ENCODE results near the gene ERVMER34-1. TPM values are rescaled to one million over a fixed set of nuclear protein-coding genes. Genes with fewer than 3 reads are reported as not detected.
A peak's percentile ranks its signal among the peaks of the same experiment; 100 is the strongest.

The ERVMER34-1 gene
- total and polyA plus RNA-seq, 2 donors from 2014 or later = 1.8 to 4.2 TPM

- H3K27me3 ChIP-seq (ENCODE audit: control insufficient read depth, insufficient read depth, low read length) = no peaks in the 10 kb centered on the region
- FAIRE-seq = no peak
- H3K27ac ChIP-seq (ENCODE audit: low read depth in 2 of 2, low read length in 2 of 2) = no peak overlapping the region
- peaks cover 0 to 20% (median 3%) of the 10 kb centered on the region in 3 donors for H3K36me3 ChIP-seq (ENCODE audit: control insufficient read depth in 2 of 3, insufficient read depth in 3 of 3, low read length in 3 of 3)
- H3K4me3 ChIP-seq (ENCODE audit: low read length in 3 of 3) = no peak overlapping the region
- H3K9me3 ChIP-seq (ENCODE audit: control insufficient read depth in 2 of 3, insufficient read depth in 1 of 3, low read length in 3 of 3) = no peaks in the 10 kb centered on the region
- H3K4me1 ChIP-seq (ENCODE audit: control insufficient read depth in 2 of 3, insufficient read depth in 2 of 3, low read depth in 1 of 3, low read length in 3 of 3) = peaks cover 0 to 18% (median 13%) of the 10 kb centered on the region in 3 donors
- intact Hi-C loops (cut with DNase I) = no loop called here
- TF ChIP-seq CTCF (IDR thresholded peaks at IDR 0.05; ENCODE audit: borderline replicate concordance, extremely low read depth, insufficient read depth) = no peak
- no peak overlapping the region for H3K9ac ChIP-seq (ENCODE audit: low read length in 3 of 3)
- no peak for DNase-seq
Measured at GRCh38 chr4:52715914-52716313, 35.3 kb downstream of the ERVMER34-1 start.

- FAIRE-seq (no peak), DNase-seq (no peak)
- TF ChIP-seq CTCF (IDR thresholded peaks at IDR 0.05; ENCODE audit: borderline replicate concordance, extremely low read depth, insufficient read depth) = no peak
- H3K4me3 ChIP-seq (ENCODE audit: low read length in 3 of 3) = no peak overlapping the region
- H3K27me3 ChIP-seq (ENCODE audit: control insufficient read depth, insufficient read depth, low read length) = no peaks in the 10 kb centered on the region
- H3K4me1 ChIP-seq (ENCODE audit: control insufficient read depth in 2 of 3, insufficient read depth in 2 of 3, low read depth in 1 of 3, low read length in 3 of 3) = peaks cover 0 to 18% (median 13%) of the 10 kb centered on the region in 3 donors
- no peaks in the 10 kb centered on the region for H3K9me3 ChIP-seq (ENCODE audit: control insufficient read depth in 2 of 3, insufficient read depth in 1 of 3, low read length in 3 of 3)
- peaks cover 0 to 20% (median 3%) of the 10 kb centered on the region in 3 donors for H3K36me3 ChIP-seq (ENCODE audit: control insufficient read depth in 2 of 3, insufficient read depth in 3 of 3, low read length in 3 of 3)
- intact Hi-C loops (cut with DNase I) = no loop called here
- H3K9ac ChIP-seq (ENCODE audit: low read length in 3 of 3) = no peak overlapping the region
- H3K27ac ChIP-seq (ENCODE audit: low read depth in 2 of 2, low read length in 2 of 2) = no peak overlapping the region
Measured at GRCh38 chr4:52715255-52715897, 35.8 kb downstream of the ERVMER34-1 start.

DNA sequence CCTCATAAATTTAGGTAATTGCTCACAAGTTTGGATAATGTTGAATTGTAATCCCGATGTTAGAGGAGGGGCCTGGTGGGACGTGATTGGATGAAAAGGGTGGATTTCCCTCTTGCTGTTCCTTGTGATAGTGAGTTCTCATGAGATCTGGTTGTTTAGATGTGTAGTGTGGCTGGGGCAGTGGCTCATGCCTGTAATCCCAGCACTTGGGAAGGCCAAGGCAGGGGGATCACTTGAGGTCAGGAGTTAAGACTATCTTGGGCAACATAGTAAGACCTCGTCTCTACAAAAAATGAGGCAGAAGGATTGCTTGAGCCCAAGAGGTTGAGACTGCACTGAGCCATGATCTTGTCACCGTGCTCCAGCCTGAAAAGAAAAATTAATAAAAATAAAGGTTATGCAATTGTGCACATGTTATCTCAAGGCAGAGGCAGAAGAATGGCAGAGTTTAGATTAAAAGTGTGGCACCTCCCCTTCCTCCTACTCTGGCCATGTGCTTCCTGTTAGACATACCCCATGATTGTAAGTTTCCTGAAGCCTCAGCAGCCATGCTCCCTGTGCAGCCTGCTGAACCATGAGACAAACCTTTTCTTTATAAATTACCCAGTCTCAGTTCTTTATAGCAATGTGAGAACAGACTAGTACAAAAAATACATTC is 36.5 kb downstream of the ERVMER34-1 start:
- DNase-seq = no peak
- intact Hi-C loops (cut with DNase I) = no loop called here
- Histone ChIP-seq H3K36me3 (ENCODE audit: control insufficient read depth in 2 of 3, insufficient read depth in 3 of 3, low read length in 3 of 3) (peaks cover 0 to 20% (median 3%) of the 10 kb centered on the region in 3 donors), H3K9ac (ENCODE audit: low read length in 3 of 3) (no peak overlapping the region), H3K27ac (ENCODE audit: low read depth in 2 of 2, low read length in 2 of 2) (no peak overlapping the region), H3K4me1 (ENCODE audit: control insufficient read depth in 2 of 3, insufficient read depth in 2 of 3, low read depth in 1 of 3, low read length in 3 of 3) (peaks cover 0 to 18% (median 13%) of the 10 kb centered on the region in 3 donors), H3K27me3 (ENCODE audit: control insufficient read depth, insufficient read depth, low read length) (no peaks in the 10 kb centered on the region), H3K9me3 (ENCODE audit: control insufficient read depth in 2 of 3, insufficient read depth in 1 of 3, low read length in 3 of 3) (no peaks in the 10 kb centered on the region), H3K4me3 (ENCODE audit: low read length in 3 of 3) (peak overlapping the region in 1 of 3 donors; percentile 7)
- no peak for TF ChIP-seq CTCF (IDR thresholded peaks at IDR 0.05; ENCODE audit: borderline replicate concordance, extremely low read depth, insufficient read depth)
- FAIRE-seq = no peak
